GM23248 (cell line): ENCODE measurements around the gene RNF14.
"Not testable (repeated sequence)": the region's sequence is repeated elsewhere in the genome, so short reads cannot be mapped to it uniquely, and the experiment has no call there.

Experiments
- EZH2 ChIP-seq: fragments of 200-600 bp; sonication (generic); IDR thresholded peaks from 2 replicates; pipeline ENCODE4 v1.6.1; 2018; ENCODE audit warnings: antibody characterized with exemption, mild to moderate bottlenecking; ENCODE audit not compliant: insufficient read depth, poor library complexity, severe bottlenecking
- EZH2phosphoT487 ChIP-seq: fragments of 200-600 bp; sonication (generic); IDR thresholded peaks from 2 replicates; pipeline ENCODE4 v1.6.1; 2018; ENCODE audit warnings: antibody characterized with exemption, moderate library complexity, mild to moderate bottlenecking, low read depth; ENCODE audit not compliant: insufficient read depth

- not testable (repeated sequence) for TF ChIP-seq EZH2, EZH2phosphoT487
Measured at GRCh38 chr5:142037599-142037998, 68.7 kb downstream of the RNF14 start.
